Right cardiac atrium (tissue), 5 donors: ENCODE measurements around the gene NEK4. TPM values are rescaled to one million over a fixed set of nuclear protein-coding genes. Genes with fewer than 3 reads are reported as not detected.

Experiments
- ATAC-seq, 2 donors: fragments of 200-7000 bp; cut with Tn5 transposase; one replicate each; pipeline versions ENCODE4 v1.8.0 to v1.9.1; 2020; ENCODE audit warnings: moderate library complexity in 2 of 2, mild to moderate bottlenecking in 1 of 2
- DNase-seq, 3 donors: peaks; one replicate each; pipeline ENCODE4 v3.0.0-alpha.2; 2020
- H3K27ac ChIP-seq: one replicate; pipeline ENCODE4 v1.5.1; 2013; ENCODE audit warnings: mild to moderate bottlenecking, low read length, control low read depth, moderate library complexity
- H3K27me3 ChIP-seq: one replicate; pipeline ENCODE4 v1.6.1; 2013; ENCODE audit not compliant: control insufficient read depth, insufficient read depth
- H3K4me1 ChIP-seq: one replicate; pipeline ENCODE4 v1.6.1; 2013; ENCODE audit warnings: low read length; ENCODE audit not compliant: control insufficient read depth, insufficient read depth
- H3K4me3 ChIP-seq: one replicate; pipeline ENCODE4 v1.5.1; 2013; ENCODE audit warnings: low read length, control low read depth
- H3K9me3 ChIP-seq: one replicate; pipeline ENCODE4 v1.6.1; 2013; ENCODE audit warnings: low read length; ENCODE audit not compliant: control insufficient read depth
- WGBS: extraction: QIAGEN DNeasy Blood & Tissue Kit; methylation state at CpG from one replicate; pipeline ENCODE4 v1.1.7; 2013; 5-methylcytosine and 5-hydroxymethylcytosine counted together
- intact Hi-C, 4 donors: fragments of 100-400 bp; cut with DNase I; formaldehyde crosslinking; loops; one replicate each; pipeline versions ENCODE4 v1.11.0 to v1.14.0; 2022 to 2023
- polyA plus RNA-seq: library from polyadenylated mRNA; stranded (reverse); fragments of 200-250 nt; gene quantifications from one replicate; pipeline ENCODE4 v1.2.3, GENCODE V29; 2013
- total RNA-seq, 4 donors: library from RNA; stranded (reverse); fragmentation: NEBNext Ultra II Directional; extraction: Animal tissue kit (Norgen Biotek cat#: 25700); gene quantifications; one replicate each; pipeline ENCODE4 v1.2.1, GENCODE V29; 2021
- donor health status: healthy with polysubstance abuse.
- donor health status: DM: no; HTN: yes; CAD: no.
- donor health status: DM: no; HTN: no; CAD: no.
- donor health status: DM: no; HTN: yes; CAD: no; lungs with severe emphysema.
- donor health status: DM: yes; HTN: yes; CAD: no.

The NEK4 gene
- total and polyA plus RNA-seq, 5 donors, result 4.5 to 18.2 (median 17.1) TPM

GRCh38 chr3:52809149-52809548 lies 38.4 kb upstream of the NEK4 start:
- no peak overlapping the region for H3K4me3 ChIP-seq
- DNase-seq (no peak), ATAC-seq (no peak)
- no peak overlapping the region for H3K27ac ChIP-seq
- intact Hi-C loops, result no loop called here
- H3K27me3 ChIP-seq, result no peaks in the 10 kb centered on the region
- H3K9me3 ChIP-seq, result no peaks in the 10 kb centered on the region
- 77% methylated on average over 2 of the region's 2 CpGs for WGBS
- H3K4me1 ChIP-seq, result no peaks in the 10 kb centered on the region

- DNase-seq (peak in 1 of 3 donors; percentile 37), ATAC-seq (no peak)
- 76% methylated on average over 19 of the region's 19 CpGs for WGBS
- Histone ChIP-seq H3K27ac (no peak overlapping the region), H3K4me3 (no peak overlapping the region), H3K9me3 (no peaks in the 10 kb centered on the region), H3K4me1 (no peaks in the 10 kb centered on the region), H3K27me3 (no peaks in the 10 kb centered on the region)
- intact Hi-C loops, result no loop called here
These were observed 34.7 kb upstream of the NEK4 start for GRCh38 chr3:52805270-52806039.

GRCh38 chr3:52801839-52802238 lies 31.1 kb upstream of the NEK4 start:
- intact Hi-C loops, result no loop called here
- H3K4me1 ChIP-seq, result no peaks in the 10 kb centered on the region
- no peak for ATAC-seq

GRCh38 chr3:52800079-52800478 lies 29.3 kb upstream of the NEK4 start:
- ATAC-seq (no peak), DNase-seq (peak in 1 of 3 donors; percentile 21)

More at GRCh38 chr3:52801839-52802238, 31.1 kb upstream of the NEK4 start:
- Histone ChIP-seq H3K4me3 (no peak overlapping the region), H3K27ac (no peak overlapping the region), H3K27me3 (no peaks in the 10 kb centered on the region), H3K9me3 (no peaks in the 10 kb centered on the region)
- 68% methylated on average over 5 of the region's 5 CpGs for WGBS
- DNase-seq, result no peak

GRCh38 chr3:52798978-52799476 lies 28.3 kb upstream of the NEK4 start:
- 57% methylated on average over 14 of the region's 14 CpGs for WGBS
- no peak for ATAC-seq
- no peak overlapping the region for H3K27ac ChIP-seq
- no peaks in the 10 kb centered on the region for H3K9me3 ChIP-seq
- H3K4me3 ChIP-seq, result no peak overlapping the region
- no peaks in the 10 kb centered on the region for H3K4me1 ChIP-seq
- intact Hi-C loops, result no loop called here
- no peak for DNase-seq
- H3K27me3 ChIP-seq, result no peaks in the 10 kb centered on the region

More at GRCh38 chr3:52800079-52800478, 29.3 kb upstream of the NEK4 start:
- Histone ChIP-seq H3K4me3 (no peak overlapping the region), H3K4me1 (no peaks in the 10 kb centered on the region), H3K27ac (no peak overlapping the region), H3K9me3 (no peaks in the 10 kb centered on the region), H3K27me3 (no peaks in the 10 kb centered on the region)
- WGBS, result 73% methylated on average over 7 of the region's 7 CpGs
- intact Hi-C loops, result no loop called here

- ATAC-seq, result no peak
These were observed 27.7 kb upstream of the NEK4 start for GRCh38 chr3:52798376-52798977.

GRCh38 chr3:52796411-52796810 lies 25.7 kb upstream of the NEK4 start:
- ATAC-seq, result no peak
- H3K9me3 ChIP-seq, result no peaks in the 10 kb centered on the region
- 93% methylated on average over 9 of the region's 9 CpGs for WGBS
- no peaks in the 10 kb centered on the region for H3K27me3 ChIP-seq
- no peak overlapping the region for H3K27ac ChIP-seq
- DNase-seq, result no peak
- no peaks in the 10 kb centered on the region for H3K4me1 ChIP-seq
- no peak overlapping the region for H3K4me3 ChIP-seq
- intact Hi-C loops, result no loop called here

More at GRCh38 chr3:52798376-52798977, 27.7 kb upstream of the NEK4 start:
- WGBS, result 84% methylated on average over 10 of the region's 10 CpGs
- Histone ChIP-seq H3K27me3 (no peaks in the 10 kb centered on the region), H3K4me1 (no peaks in the 10 kb centered on the region), H3K4me3 (no peak overlapping the region), H3K27ac (no peak overlapping the region), H3K9me3 (no peaks in the 10 kb centered on the region)
- intact Hi-C loops, result no loop called here
- no peak for DNase-seq

- intact Hi-C loops, result no loop called here
- no peak for DNase-seq
- WGBS, result 65% methylated on average over 9 of the region's 9 CpGs
- H3K27ac ChIP-seq, result no peak overlapping the region
- H3K4me3 ChIP-seq, result no peak overlapping the region
- ATAC-seq, result no peak
- H3K9me3 ChIP-seq, result no peaks in the 10 kb centered on the region
- no peaks in the 10 kb centered on the region for H3K4me1 ChIP-seq
- H3K27me3 ChIP-seq, result no peaks in the 10 kb centered on the region
These were observed 24.7 kb upstream of the NEK4 start for GRCh38 chr3:52795298-52795900.

GRCh38 chr3:52794612-52795099 lies 23.9 kb upstream of the NEK4 start, which contains the start of gene ITIH3:
Gene ITIH3, plus strand, starts transcription at chr3:52794796. Its CDS starts 8 bp downstream, at chr3:52794804.
- 64% methylated on average over 10 of the region's 10 CpGs for WGBS
- no peak within 1 kb of the TSS for H3K4me3 ChIP-seq

GRCh38 chr3:52793702-52794611 lies 23.2 kb upstream of the NEK4 start:
- no peaks in the 10 kb centered on the region for H3K27me3 ChIP-seq
- intact Hi-C loops, result no loop called here
- H3K4me1 ChIP-seq, result no peaks in the 10 kb centered on the region
- 76% methylated on average over 9 of the region's 9 CpGs for WGBS
- no peaks in the 10 kb centered on the region for H3K9me3 ChIP-seq
- DNase-seq (no peak), ATAC-seq (no peak)
- no peak overlapping the region for H3K4me3 ChIP-seq
- no peak overlapping the region for H3K27ac ChIP-seq

More at GRCh38 chr3:52794612-52795099, 23.9 kb upstream of the NEK4 start, which contains the start of gene ITIH3:
- intact Hi-C loops, result no loop called here
- no peak for ATAC-seq
- Histone ChIP-seq H3K27me3 (no peaks in the 10 kb centered on the region), H3K9me3 (no peaks in the 10 kb centered on the region), H3K4me1 (no peaks in the 10 kb centered on the region), H3K27ac (no peak within 1 kb of the TSS)
- DNase-seq, result no peak
